Measurements from ENCODE around the gene AGA. TPM values are rescaled to one million over a fixed set of nuclear protein-coding genes. Genes with fewer than 3 reads are reported as not detected.

AGA gene
- total and polyA plus RNA-seq, 2 of the 4 experiments (the other 2 are of a cell fraction) = 26.3 to 38.5 TPM

DNA sequence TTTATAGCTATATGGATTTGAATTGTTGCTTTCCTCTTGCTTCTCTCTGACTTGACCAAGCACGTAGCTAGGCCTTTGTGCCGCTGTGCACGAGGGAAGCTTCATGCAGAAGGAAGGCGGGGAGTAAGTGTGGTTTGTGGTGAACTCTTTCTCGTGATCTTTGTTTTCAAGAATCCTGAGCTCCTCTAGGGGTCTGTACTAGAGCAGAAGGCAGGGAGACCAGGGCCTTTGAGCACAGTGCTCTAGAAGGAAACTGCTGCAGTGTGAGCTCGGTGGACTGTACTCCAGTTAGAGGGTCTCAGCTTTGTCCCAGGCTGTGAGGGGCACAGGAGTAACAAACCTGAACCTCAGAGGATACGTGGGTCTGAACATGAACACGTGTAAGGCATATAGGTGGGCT lies 49.0 kb downstream of the AGA start:
- Histone ChIP-seq H2BK5ac (ENCODE audit: low read depth, low read length, poor library complexity, severe bottlenecking) (no peak overlapping the region), H2AFZ (replicated peaks; ENCODE audit: low read length, poor library complexity) (no peak overlapping the region), H3K9me1 (ENCODE audit: insufficient read depth, low read length) (no peaks in the 10 kb centered on the region), H4K8ac (ENCODE audit: low read depth in 2 of 2, low read length in 2 of 2) (no peak overlapping the region), H3K23ac (ENCODE audit: low read depth, low read length) (no peak overlapping the region), H3K18ac (ENCODE audit: low read depth, low read length) (no peak overlapping the region), H3K36me3 (ENCODE audit: control insufficient read depth, insufficient read depth, low read length) (no peaks in the 10 kb centered on the region), H3K4me2 (ENCODE audit: low read depth, low read length) (no peak overlapping the region), H2BK120ac (ENCODE audit: low read depth, low read length) (no peak overlapping the region), H3K56ac (ENCODE audit: extremely low read depth, insufficient read depth, low read length) (no peak overlapping the region), H3K4ac (ENCODE audit: low read depth, low read length) (no peak overlapping the region), H3K27me3 (ENCODE audit: control insufficient read depth, insufficient read depth, low read length) (no peaks in the 10 kb centered on the region), H4K20me1 (ENCODE audit: insufficient read depth, low read length) (no peaks in the 10 kb centered on the region), H2AK9ac (replicated peaks; ENCODE audit: low read depth, low read length, poor library complexity) (no peak overlapping the region), H3K4me1 (ENCODE audit: control insufficient read depth, insufficient read depth, low read length) (no peaks in the 10 kb centered on the region), H4K91ac (ENCODE audit: insufficient read depth, low read depth, low read length) (no peak overlapping the region), H3K27ac (ENCODE audit: insufficient read depth, low read length) (no peak overlapping the region), H3K14ac (replicated peaks; ENCODE audit: low read depth, low read length) (no peak overlapping the region), H4K5ac (ENCODE audit: low read depth, low read length) (no peak overlapping the region), H3K79me1 (ENCODE audit: low read depth in 1 of 2, low read length in 2 of 2) (no peaks in the 10 kb centered on the region), H2AK5ac (ENCODE audit: low read depth, low read length) (no peak overlapping the region), H2BK15ac (ENCODE audit: low read depth, low read length) (no peak overlapping the region), H3K9me3 (ENCODE audit: control insufficient read depth, insufficient read depth, low read length) (no peaks in the 10 kb centered on the region), H3K4me3 (ENCODE audit: insufficient read depth, low read depth, low read length) (no peak overlapping the region), H3K9ac (ENCODE audit: low read depth, low read length) (no peak overlapping the region), H2BK20ac (ENCODE audit: low read depth, low read length) (no peak overlapping the region)
- dilution Hi-C loops (cut with HindIII; ENCODE audit: low sequenced_read_pairs, unreplicated experiment) = no loop called here
- 100% methylated on average over 2 of the region's 8 CpGs; no CpG with 5 or more reads in 1 of the 2 experiments for WGBS, 2 experiments (ENCODE audit: extremely low coverage in 2 of 2, insufficient read length in 1 of 2)
- intact Hi-C loops (cut with micrococcal nuclease) = no loop called here
- ChIA-PET POLR2A (ENCODE audit: unreplicated experiment) (no interaction called here), CTCF (no interaction called here)
- ATAC-seq (ENCODE audit: low read depth) (no peak), DNase-seq (no peak)
- BruUV-seq (replicated peaks) = no TSS peak
- in situ Hi-C loops (cut with MboI; ENCODE audit: low sequenced_read_pairs) = no loop called here
- TF ChIP-seq MAZ (IDR thresholded peaks at IDR 0.05; ENCODE audit: borderline replicate concordance, low read depth, low read length) (no peak), RCOR1 (IDR thresholded peaks at IDR 0.05; ENCODE audit: insufficient replicate concordance, low read length) (no peak), NFE2L2 (IDR thresholded peaks at IDR 0.05; ENCODE audit: low read depth, low read length) (no peak), MAFK (IDR thresholded peaks at IDR 0.05; ENCODE audit: low read depth, low read length) (no peak), BHLHE40 (IDR thresholded peaks at IDR 0.05; ENCODE audit: low read depth, low read length) (no peak), SMC3 (IDR thresholded peaks at IDR 0.05; ENCODE audit: low read depth, low read length) (no peak), FOS (IDR thresholded peaks at IDR 0.05; ENCODE audit: low read depth, low read length) (no peak), RFX5 (IDR thresholded peaks at IDR 0.05; ENCODE audit: low read depth, low read length) (no peak), CEBPB (IDR thresholded peaks at IDR 0.05; ENCODE audit: low read depth, low read length) (no peak), CHD1 (IDR thresholded peaks at IDR 0.05; ENCODE audit: low read depth, low read length) (no peak), POLR2A (IDR thresholded peaks at IDR 0.05; ENCODE audit: low read depth, low read length) (no peak)
- TF ChIP-seq, protein P1, sequence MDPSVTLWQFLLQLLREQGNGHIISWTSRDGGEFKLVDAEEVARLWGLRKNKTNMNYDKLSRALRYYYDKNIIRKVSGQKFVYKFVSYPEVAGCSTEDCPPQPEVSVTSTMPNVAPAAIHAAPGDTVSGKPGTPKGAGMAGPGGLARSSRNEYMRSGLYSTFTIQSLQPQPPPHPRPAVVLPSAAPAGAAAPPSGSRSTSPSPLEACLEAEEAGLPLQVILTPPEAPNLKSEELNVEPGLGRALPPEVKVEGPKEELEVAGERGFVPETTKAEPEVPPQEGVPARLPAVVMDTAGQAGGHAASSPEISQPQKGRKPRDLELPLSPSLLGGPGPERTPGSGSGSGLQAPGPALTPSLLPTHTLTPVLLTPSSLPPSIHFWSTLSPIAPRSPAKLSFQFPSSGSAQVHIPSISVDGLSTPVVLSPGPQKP (IDR thresholded peaks at IDR 0.05; ENCODE audit: borderline replicate concordance, low read depth, low read length) = no peak
- TF ChIP-seq, protein P2, sequence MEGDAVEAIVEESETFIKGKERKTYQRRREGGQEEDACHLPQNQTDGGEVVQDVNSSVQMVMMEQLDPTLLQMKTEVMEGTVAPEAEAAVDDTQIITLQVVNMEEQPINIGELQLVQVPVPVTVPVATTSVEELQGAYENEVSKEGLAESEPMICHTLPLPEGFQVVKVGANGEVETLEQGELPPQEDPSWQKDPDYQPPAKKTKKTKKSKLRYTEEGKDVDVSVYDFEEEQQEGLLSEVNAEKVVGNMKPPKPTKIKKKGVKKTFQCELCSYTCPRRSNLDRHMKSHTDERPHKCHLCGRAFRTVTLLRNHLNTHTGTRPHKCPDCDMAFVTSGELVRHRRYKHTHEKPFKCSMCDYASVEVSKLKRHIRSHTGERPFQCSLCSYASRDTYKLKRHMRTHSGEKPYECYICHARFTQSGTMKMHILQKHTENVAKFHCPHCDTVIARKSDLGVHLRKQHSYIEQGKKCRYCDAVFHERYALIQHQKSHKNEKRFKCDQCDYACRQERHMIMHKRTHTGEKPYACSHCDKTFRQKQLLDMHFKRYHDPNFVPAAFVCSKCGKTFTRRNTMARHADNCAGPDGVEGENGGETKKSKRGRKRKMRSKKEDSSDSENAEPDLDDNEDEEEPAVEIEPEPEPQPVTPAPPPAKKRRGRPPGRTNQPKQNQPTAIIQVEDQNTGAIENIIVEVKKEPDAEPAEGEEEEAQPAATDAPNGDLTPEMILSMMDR (conservative IDR thresholded peaks at IDR 0.05; ENCODE audit: low read depth, low read length) = no peak
- TF ChIP-seq, protein P3, sequence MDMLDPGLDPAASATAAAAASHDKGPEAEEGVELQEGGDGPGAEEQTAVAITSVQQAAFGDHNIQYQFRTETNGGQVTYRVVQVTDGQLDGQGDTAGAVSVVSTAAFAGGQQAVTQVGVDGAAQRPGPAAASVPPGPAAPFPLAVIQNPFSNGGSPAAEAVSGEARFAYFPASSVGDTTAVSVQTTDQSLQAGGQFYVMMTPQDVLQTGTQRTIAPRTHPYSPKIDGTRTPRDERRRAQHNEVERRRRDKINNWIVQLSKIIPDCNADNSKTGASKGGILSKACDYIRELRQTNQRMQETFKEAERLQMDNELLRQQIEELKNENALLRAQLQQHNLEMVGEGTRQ (IDR thresholded peaks at IDR 0.05; ENCODE audit: low read depth, low read length) = no peak
